ENCODE results near the gene SLC35G3.
"Not testable (repeated sequence)": the region's sequence is repeated elsewhere in the genome, so short reads cannot be mapped to it uniquely, and the experiment has no call there.

The SLC35G3 gene

GRCh38 chr17:35155246-35155645, 38.9 kb downstream of the SLC35G3 start:
- H3K27ac Mint-ChIP-seq: no peak overlapping the region
- H3K4me1 Mint-ChIP-seq: no peaks in the 10 kb centered on the region
- peaks cover 4% of the 10 kb centered on the region for H3K27me3 Mint-ChIP-seq (ENCODE audit: low read depth)
- H3K4me3 Mint-ChIP-seq: no peak overlapping the region
- no peaks in the 10 kb centered on the region for H3K9me3 Mint-ChIP-seq
- H3K36me3 Mint-ChIP-seq (ENCODE audit: low read depth): no peaks in the 10 kb centered on the region
- TF ChIP-seq CTCF (IDR thresholded peaks at IDR 0.05; ENCODE audit: unreplicated experiment in 3 of 3): no peak

- Mint-ChIP-seq H3K27ac (no peak overlapping the region), H3K36me3 (ENCODE audit: low read depth) (no peaks in the 10 kb centered on the region), H3K4me1 (no peaks in the 10 kb centered on the region), H3K4me3 (no peak overlapping the region), H3K9me3 (no peaks in the 10 kb centered on the region), H3K27me3 (ENCODE audit: low read depth) (no peaks in the 10 kb centered on the region)
- TF ChIP-seq CTCF (IDR thresholded peaks at IDR 0.05; ENCODE audit: unreplicated experiment in 3 of 3): no peak
Measured at GRCh38 chr17:35154196-35155165, 39.7 kb downstream of the SLC35G3 start.

GRCh38 chr17:35152421-35153140, 41.6 kb downstream of the SLC35G3 start:
- Mint-ChIP-seq H3K4me1 (no peaks in the 10 kb centered on the region), H3K27me3 (ENCODE audit: low read depth) (no peaks in the 10 kb centered on the region), H3K4me3 (peak overlapping the region in 1 of 3 experiments; percentile 39), H3K36me3 (ENCODE audit: low read depth) (no peaks in the 10 kb centered on the region), H3K9me3 (no peaks in the 10 kb centered on the region), H3K27ac (no peak overlapping the region)
- TF ChIP-seq CTCF (IDR thresholded peaks at IDR 0.05; ENCODE audit: unreplicated experiment in 3 of 3): no peak

GRCh38 chr17:35151080-35151479, 43.1 kb downstream of the SLC35G3 start:
- H3K4me1 Mint-ChIP-seq; H3K27ac Mint-ChIP-seq; H3K27me3 Mint-ChIP-seq (ENCODE audit: low read depth); H3K36me3 Mint-ChIP-seq (ENCODE audit: low read depth); H3K9me3 Mint-ChIP-seq: not testable (repeated sequence)
- peak overlapping the region in 1 of 3 experiments; percentile 63 for H3K4me3 Mint-ChIP-seq

GRCh38 chr17:35149941-35150340, 44.3 kb downstream of the SLC35G3 start:
- Mint-ChIP-seq H3K4me1 (peaks cover 9% of the 10 kb centered on the region), H3K27me3 (ENCODE audit: low read depth) (no peaks in the 10 kb centered on the region), H3K9me3 (no peaks in the 10 kb centered on the region)

More at GRCh38 chr17:35149941-35150340, 44.3 kb downstream of the SLC35G3 start:
- Mint-ChIP-seq H3K36me3 (ENCODE audit: low read depth) (no peaks in the 10 kb centered on the region), H3K4me3 (peak overlapping the region in 2 of 3 experiments; percentile 38 to 97), H3K27ac (no peak overlapping the region)
- no peak for TF ChIP-seq CTCF (IDR thresholded peaks at IDR 0.05; ENCODE audit: unreplicated experiment in 3 of 3)
